Keratinocyte (primary cell): ENCODE results near the gene ERF.

Experiments used
- CTCF ChIP-seq, 3 experiments: IDR thresholded peaks in 1 of 3; conservative IDR thresholded peaks in 1 of 3; optimal IDR thresholded peaks in 1 of 3; 2 replicates in 2 of 3; 3 replicates in 1 of 3; pipeline versions ENCODE3 to v1.5.1; 2011; ENCODE audit warnings: low read length in 3 of 3, mild to moderate bottlenecking in 3 of 3, moderate library complexity in 2 of 3, control low read depth in 1 of 3, inconsistent platforms in 1 of 3; ENCODE audit not compliant: insufficient read depth in 2 of 3; ENCODE audit errors: extremely low read depth in 1 of 3
- EZH2 ChIP-seq: IDR thresholded peaks from one replicate; pipeline ENCODE4 v1.6.1; 2012; ENCODE audit warnings: inconsistent platforms, mild to moderate bottlenecking, low read length, moderate library complexity

DNA sequence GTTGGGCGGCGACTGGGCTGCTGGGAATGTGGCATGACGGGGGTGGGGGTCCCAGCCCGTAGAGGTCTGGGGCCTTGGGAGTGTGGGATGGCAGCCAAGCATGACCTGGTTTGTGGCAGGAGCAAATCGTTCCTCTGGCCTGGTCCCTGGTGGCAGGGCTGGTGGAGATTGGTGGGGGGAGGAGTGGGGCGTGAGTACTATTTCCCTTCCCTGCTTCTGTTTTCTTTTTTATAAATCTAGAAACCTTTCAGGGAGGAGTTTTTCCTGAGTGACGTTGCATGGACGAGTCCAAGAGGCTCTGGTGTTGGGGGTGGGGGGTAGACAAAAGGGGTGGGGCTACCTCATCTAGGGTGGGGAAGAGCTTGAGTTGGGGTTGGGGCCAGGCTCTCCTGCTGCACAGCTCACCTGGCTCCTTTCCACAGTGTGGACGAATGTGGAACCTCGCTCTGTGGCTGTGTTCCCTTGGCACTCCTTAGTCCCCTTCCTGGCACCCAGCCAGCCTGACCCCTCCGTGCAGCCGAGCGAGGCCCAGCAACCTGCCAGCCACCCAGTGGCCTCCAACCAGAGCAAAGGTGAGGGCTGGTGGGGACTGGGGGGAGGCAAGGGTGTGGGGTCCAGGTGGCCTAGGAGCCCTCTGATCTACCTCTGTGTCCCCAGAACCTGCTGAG is 31.6 kb upstream of the ERF start:
- no peak for TF ChIP-seq CTCF (optimal IDR thresholded peaks at IDR 0.05 in 1 of 3, IDR thresholded peaks at IDR 0.05 in 1 of 3, conservative IDR thresholded peaks at IDR 0.05 in 1 of 3; ENCODE audit: extremely low read depth in 1 of 3, insufficient read depth in 2 of 3, low read length in 3 of 3)
- no peak for TF ChIP-seq EZH2
